DOHH2 (cell line): ENCODE measurements around the gene SLC25A22.

Experiments
- CTCF ChIP-seq: fragments of 200-600 bp; sonication (generic); IDR thresholded peaks from one replicate; pipeline ENCODE4 v1.5.1; 2014; ENCODE audit warnings: antibody characterized with exemption, mild to moderate bottlenecking, low read depth, low read length; ENCODE audit not compliant: poor library complexity, severe bottlenecking
- EZH2phosphoT487 ChIP-seq: fragments of 200-600 bp; sonication (generic); IDR thresholded peaks from 2 replicates; pipeline ENCODE4 v1.6.1; 2017; ENCODE audit warnings: borderline replicate concordance, mild to moderate bottlenecking, antibody characterized with exemption, low read length, moderate library complexity, mixed read lengths

- TF ChIP-seq CTCF (no peak), EZH2phosphoT487 (no peak)
These were observed 25.4 kb downstream of the SLC25A22 start for GRCh38 chr11:772429-773390.
